H1 (cell line): ENCODE results near the gene VWF. TPM values are rescaled to one million over a fixed set of nuclear protein-coding genes. Genes with fewer than 3 reads are reported as not detected.

Experiments
- CTCF ChIA-PET: fragments of 300-600 bp; sonication (Branson Sonifier 250); formaldehyde crosslinking; loops from one replicate; lab custom pipeline; 2021; ENCODE audit not compliant: partially characterized antibody; lab: Charles Lee
- POLR2A ChIA-PET: fragments of 300-600 bp; sonication (Branson Sonifier 250); formaldehyde crosslinking; loops from one replicate; lab custom pipeline; 2021; ENCODE audit warnings: inconsistent platforms; ENCODE audit not compliant: partially characterized antibody; lab: Charles Lee
- DNase-seq, 2 experiments: peaks; one replicate each; pipeline versions ENCODE4 v3.0.0 to v3.0.0-alpha.2; 2010 to 2022; ENCODE audit warnings: low spot score in 2 of 2, low read depth in 1 of 2, mixed read lengths in 1 of 2
- FAIRE-seq: peaks from 2 replicates; lab custom pipeline; 2011; peaks lifted over from hg19 to GRCh38; lab: Jason Lieb, UNC
- H2AFZ ChIP-seq: 2 replicates; pipeline ENCODE4 v1.8.1; 2012; ENCODE audit warnings: low read length, inconsistent platforms
- H2AK5ac ChIP-seq: 2 replicates; pipeline ENCODE4 v1.6.1; 2013; ENCODE audit warnings: low read depth, low read length
- H2BK120ac ChIP-seq: replicated peaks from 2 replicates; pipeline ENCODE3; 2013; ENCODE audit warnings: low read depth, low read length, inconsistent platforms
- H2BK12ac ChIP-seq: 2 replicates; pipeline ENCODE4 v1.6.1; 2013; ENCODE audit warnings: low read depth, low read length
- H2BK15ac ChIP-seq: 2 replicates; pipeline ENCODE4 v1.6.1; 2013; ENCODE audit warnings: low read length
- H2BK20ac ChIP-seq: 2 replicates; pipeline ENCODE4 v1.6.1; 2013; ENCODE audit warnings: low read length
- H2BK5ac ChIP-seq: 2 replicates; pipeline ENCODE4 v1.6.1; 2013; ENCODE audit warnings: low read depth, low read length
- H3K14ac ChIP-seq: 2 replicates; pipeline ENCODE4 v1.6.1; 2013; ENCODE audit warnings: inconsistent platforms; ENCODE audit not compliant: insufficient read length
- H3K18ac ChIP-seq: 2 replicates; pipeline ENCODE4 v1.6.1; 2013; ENCODE audit warnings: low read length; ENCODE audit errors: extremely low read depth
- H3K23ac ChIP-seq: 2 replicates; pipeline ENCODE4 v1.6.1; 2013; ENCODE audit warnings: inconsistent platforms; ENCODE audit not compliant: insufficient read length
- H3K23me2 ChIP-seq: 2 replicates; pipeline ENCODE4 v1.6.1; 2013; ENCODE audit warnings: low read depth, low read length
- H3K27ac ChIP-seq: 2 replicates; pipeline ENCODE4 v1.6.1; 2011; ENCODE audit warnings: low read depth, low read length, inconsistent platforms
- H3K27me3 ChIP-seq, 4 experiments: replicated peaks in 1 of 4; 1 replicate in 1 of 4; 2 replicates in 3 of 4; pipeline versions ENCODE4 v1.6.1 to v1.8.1; 2011 to 2013; ENCODE audit warnings: low read length in 3 of 4, mild to moderate bottlenecking in 3 of 4, inconsistent platforms in 2 of 4, mixed read lengths in 2 of 4, moderate library complexity in 1 of 4; ENCODE audit not compliant: control insufficient read depth in 3 of 4, insufficient read depth in 3 of 4; ENCODE audit errors: extremely low read depth in 1 of 4
- H3K36me3 ChIP-seq, 4 experiments: 2 replicates each; pipeline versions ENCODE4 v1.6.1 to v1.8.1; 2011 to 2013; ENCODE audit warnings: mild to moderate bottlenecking in 4 of 4, low read length in 3 of 4, moderate library complexity in 2 of 4, control low read depth in 1 of 4, inconsistent platforms in 1 of 4; ENCODE audit not compliant: insufficient read depth in 4 of 4, control insufficient read depth in 2 of 4
- H3K4ac ChIP-seq: replicated peaks from 2 replicates; pipeline ENCODE3; 2013; ENCODE audit warnings: low read length, low read depth, mixed read lengths, inconsistent platforms; ENCODE audit not compliant: insufficient read length
- H3K4me1 ChIP-seq, 4 experiments: replicated peaks in 1 of 4; 1 replicate in 1 of 4; 2 replicates in 3 of 4; pipeline versions ENCODE4 v1.6.1 to v1.8.1; 2011 to 2013; ENCODE audit warnings: low read length in 3 of 4, inconsistent platforms in 2 of 4, mixed read lengths in 1 of 4; ENCODE audit not compliant: insufficient read depth in 4 of 4, control insufficient read depth in 3 of 4
- H3K4me2 ChIP-seq, 2 experiments: 2 replicates each; pipeline versions ENCODE4 v1.6.1 to v1.8.1; 2011 to 2013; ENCODE audit warnings: low read depth in 2 of 2, low read length in 2 of 2, control low read depth in 1 of 2, inconsistent platforms in 1 of 2, mild to moderate bottlenecking in 1 of 2; ENCODE audit not compliant: insufficient read depth in 1 of 2
- H3K4me3 ChIP-seq, 4 experiments: fragments of 200-600, 300-600 bp in 1 of 4; sonication (generic), shearing (Covaris generic), sonication (Bioruptor Twin) in 1 of 4; 2 replicates each; pipeline versions ENCODE4 v1.5.1 to v1.8.1; 2011 to 2016; ENCODE audit warnings: low read length in 4 of 4, low read depth in 3 of 4, control low read depth in 2 of 4, inconsistent platforms in 2 of 4, mild to moderate bottlenecking in 2 of 4, mixed read lengths in 1 of 4, moderate library complexity in 1 of 4; ENCODE audit not compliant: insufficient read depth in 2 of 4; ENCODE audit errors: extremely low read depth in 1 of 4
- H3K56ac ChIP-seq: replicated peaks from 2 replicates; pipeline ENCODE3; 2013; ENCODE audit warnings: low read depth, mild to moderate bottlenecking, mixed read lengths, low read length, inconsistent platforms; ENCODE audit not compliant: insufficient read length
- H3K79me1 ChIP-seq: 2 replicates; pipeline ENCODE4 v1.6.1; 2013; ENCODE audit warnings: low read depth, low read length, control low read depth
- H3K79me2 ChIP-seq, 2 experiments: 2 replicates each; pipeline versions ENCODE4 v1.6.1 to v1.8.1; 2012 to 2013; ENCODE audit warnings: low read length in 2 of 2, mild to moderate bottlenecking in 2 of 2, inconsistent platforms in 1 of 2; ENCODE audit not compliant: insufficient read depth in 2 of 2, control insufficient read depth in 1 of 2
- H3K9ac ChIP-seq, 4 experiments: replicated peaks in 1 of 4; 1 replicate in 1 of 4; 2 replicates in 3 of 4; pipeline versions ENCODE4 v1.6.1 to v1.8.1; 2011 to 2013; ENCODE audit warnings: low read depth in 3 of 4, low read length in 3 of 4, control low read depth in 2 of 4, mild to moderate bottlenecking in 2 of 4, moderate library complexity in 2 of 4, inconsistent platforms in 1 of 4; ENCODE audit errors: extremely low read depth in 1 of 4
- H3K9me3 ChIP-seq, 2 experiments: 2 replicates each; pipeline versions ENCODE4 v1.6.1 to v1.8.1; 2012 to 2013; ENCODE audit warnings: mild to moderate bottlenecking in 2 of 2, moderate library complexity in 2 of 2, control low read depth in 1 of 2, inconsistent platforms in 1 of 2, low read depth in 1 of 2, low read length in 1 of 2, mixed read lengths in 1 of 2; ENCODE audit not compliant: insufficient read depth in 2 of 2
- H4K20me1 ChIP-seq, 2 experiments: replicated peaks in 1 of 2; 2 replicates each; pipeline versions ENCODE3 to v1.8.1; 2011 to 2013; ENCODE audit warnings: inconsistent platforms in 2 of 2, low read length in 2 of 2, mild to moderate bottlenecking in 1 of 2; ENCODE audit not compliant: insufficient read depth in 2 of 2, control insufficient read depth in 1 of 2
- H4K5ac ChIP-seq: 2 replicates; pipeline ENCODE4 v1.6.1; 2013; ENCODE audit warnings: low read length, low read depth, mixed read lengths, inconsistent platforms; ENCODE audit not compliant: insufficient read length
- H4K8ac ChIP-seq: 2 replicates; pipeline ENCODE4 v1.8.0; 2013; ENCODE audit warnings: mild to moderate bottlenecking, moderate library complexity, low read length, inconsistent platforms; ENCODE audit not compliant: insufficient read depth; ENCODE audit errors: extremely low read depth
- H4K91ac ChIP-seq: replicated peaks from 2 replicates; pipeline ENCODE3; 2013; ENCODE audit warnings: low read length, mixed read lengths, inconsistent platforms; ENCODE audit not compliant: insufficient read length
- CTCF ChIP-seq, 3 experiments: IDR thresholded peaks; 1 replicate in 2 of 3; 2 replicates in 1 of 3; pipeline versions ENCODE4 v1.5.1 to v1.6.1; 2011; ENCODE audit warnings: low read length in 3 of 3, mild to moderate bottlenecking in 3 of 3, inconsistent platforms in 2 of 3, low read depth in 1 of 3, moderate library complexity in 1 of 3; ENCODE audit not compliant: insufficient read depth in 1 of 3; ENCODE audit errors: control extremely low read depth in 1 of 3
- FOSL1 ChIP-seq: IDR thresholded peaks from 2 replicates; pipeline ENCODE4 v1.6.1; 2011; ENCODE audit warnings: mild to moderate bottlenecking, low read depth, low read length, moderate library complexity; ENCODE audit not compliant: insufficient read depth
- GABPA ChIP-seq: IDR thresholded peaks from 2 replicates; pipeline ENCODE4 v1.6.1; 2011; ENCODE audit warnings: mild to moderate bottlenecking, low read length, moderate library complexity, borderline replicate concordance; ENCODE audit not compliant: insufficient read depth
- JUN ChIP-seq: IDR thresholded peaks from 2 replicates; pipeline ENCODE4 v1.6.1; 2011; ENCODE audit warnings: low read depth, mild to moderate bottlenecking, improper control_type of control experiment, low read length
- KDM4A ChIP-seq: IDR thresholded peaks from one replicate; pipeline ENCODE4 v1.7.1; 2012; ENCODE audit warnings: low read depth, mild to moderate bottlenecking, moderate library complexity, low read length, inconsistent platforms; ENCODE audit not compliant: severe bottlenecking
- NANOG ChIP-seq: IDR thresholded peaks from 2 replicates; pipeline ENCODE4 v1.6.1; 2011; ENCODE audit warnings: low read length, low read depth, mild to moderate bottlenecking, inconsistent platforms; ENCODE audit not compliant: insufficient read depth, poor library complexity, severe bottlenecking
- SIN3A ChIP-seq, 2 experiments: IDR thresholded peaks in 1 of 2; conservative IDR thresholded peaks in 1 of 2; 2 replicates each; pipeline ENCODE4 v1.6.1; 2011 to 2012; ENCODE audit warnings: low read length in 2 of 2, improper control_type of control experiment in 1 of 2, low read depth in 1 of 2, mild to moderate bottlenecking in 1 of 2
- WGBS, 2 experiments: shearing (Covaris generic) in 1 of 2; methylation state at CpG; one replicate each; pipeline versions ENCODE4 v1.1.6 to v1.1.7; 2013 to 2015; ENCODE audit warnings: low lambda C conversion rate in 2 of 2, mixed read lengths in 2 of 2, inconsistent platforms in 1 of 2, low coverage in 1 of 2, missing lambda C conversion rate in 1 of 2; ENCODE audit not compliant: insufficient replicate concordance in 2 of 2, insufficient coverage in 1 of 2, insufficient read length in 1 of 2; ENCODE audit errors: extremely low coverage in 1 of 2, missing lambda C conversion rate in 1 of 2; 5-methylcytosine and 5-hydroxymethylcytosine counted together
- polyA plus RNA-seq, 7 experiments: library from polyadenylated mRNA; depleted of rRNA in 3 of 7; stranded (reverse) in 5 of 7; unstranded in 2 of 7; fragments of >200 nt in 5 of 7; fragments of 200-250 nt in 2 of 7; gene quantifications; 1 replicate in 5 of 7; 2 replicates in 1 of 7; 4 replicates in 1 of 7; pipeline versions ENCODE4 v1.2.1 to v1.2.3, GENCODE V29; 2011 to 2013; ENCODE audit warnings: missing spikeins in 2 of 7, mixed read lengths in 2 of 7
- total RNA-seq: library from RNA; stranded (reverse); fragmentation: NEBNext Ultra II Directional; extraction: Animal tissue kit (Norgen Biotek cat#: 25700); gene quantifications from 2 replicates; pipeline ENCODE4 v1.2.1, GENCODE V29; 2021

The VWF gene
- total and polyA plus RNA-seq, 2 of the 8 experiments (the other 6 are each of a cell fraction or from before 2014, with no cell fraction given): 0.39 to 0.60 TPM

DNA sequence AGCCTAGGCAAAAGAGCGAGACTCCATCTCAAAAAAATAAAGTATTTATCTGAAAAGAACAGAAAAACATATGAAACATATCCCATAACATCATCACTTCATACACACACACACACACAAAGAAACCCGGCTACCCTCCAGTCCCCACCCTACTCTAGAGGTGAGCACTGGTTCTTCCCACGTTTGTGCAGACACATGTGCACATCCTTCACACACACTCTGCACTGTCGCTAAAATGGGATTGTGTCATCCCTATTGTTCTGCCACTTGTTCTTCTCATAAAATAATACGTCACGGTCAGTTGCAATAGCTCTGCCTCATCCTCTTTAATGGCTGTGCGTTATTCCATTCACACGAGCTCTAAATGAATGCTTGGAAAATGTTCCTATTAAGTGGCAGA is 93.5 kb downstream of the VWF start:
- no peak for DNase-seq
- 83% methylated on average over 8 of the region's 8 CpGs; no CpG with 5 or more reads in 1 of the 2 experiments for WGBS, 2 experiments
- Histone ChIP-seq H2AFZ (no peak overlapping the region), H2BK20ac (no peak overlapping the region), H4K5ac (no peak overlapping the region), H3K4me3 (no peak overlapping the region), H3K27ac (no peak overlapping the region), H3K18ac (no peak overlapping the region), H3K56ac (no peak overlapping the region), H4K8ac (no peak overlapping the region), H3K9ac (no peak overlapping the region), H3K4ac (no peak overlapping the region), H3K79me1 (no peaks in the 10 kb centered on the region), H3K79me2 (no peaks in the 10 kb centered on the region), H3K14ac (no peak overlapping the region), H3K9me3 (peaks cover 3 to 10% of the 10 kb centered on the region in 2 experiments; a peak in 2 of 4 replicates), H3K4me2 (no peak overlapping the region), H3K27me3 (no peaks in the 10 kb centered on the region), H2BK12ac (no peak overlapping the region), H2BK5ac (no peak overlapping the region), H3K23me2 (peaks cover 4% of the 10 kb centered on the region; the same call in 1 of the 2 replicates), H4K20me1 (peaks cover 0 to 3% of the 10 kb centered on the region in 2 experiments), H3K36me3 (no peaks in the 10 kb centered on the region; a peak in 1 of 8 replicates), H2BK120ac (no peak overlapping the region), H3K4me1 (no peaks in the 10 kb centered on the region), H3K23ac (no peak overlapping the region), H4K91ac (no peak overlapping the region), H2AK5ac (no peak overlapping the region), H2BK15ac (no peak overlapping the region)
- FAIRE-seq: no peak
- POLR2A ChIA-PET: no interaction called here
- CTCF ChIA-PET: interaction anchor here (1.1 to 20.0 kb wide), 8 partner anchors 8 to 119 kb away, joined by 4 to 412 read pairs (median 4); no protein-coding TSS in a partner anchor
- TF ChIP-seq CTCF (IDR thresholded peaks at IDR 0.05; ENCODE audit: control extremely low read depth in 1 of 3, insufficient read depth in 1 of 3, low read depth in 1 of 3, low read length in 3 of 3) (no peak), SIN3A (conservative IDR thresholded peaks at IDR 0.05 in 1 of 2, IDR thresholded peaks at IDR 0.05 in 1 of 2; ENCODE audit: low read depth in 1 of 2, low read length in 2 of 2) (no peak), NANOG (no peak), GABPA (no peak), FOSL1 (no peak), JUN (no peak), KDM4A (no peak)
